ENCODE measurements around the gene LRR1.
A peak's percentile ranks its signal among the peaks of the same experiment; 100 is the strongest.

The LRR1 gene

GRCh38 chr14:49586673-49587460 lies 11.9 kb upstream of the LRR1 start:
- H3K4me3 ChIP-seq (ENCODE audit: low read depth, low read length): peak overlapping the region; percentile 37
- peak; percentile 61 for TF ChIP-seq CTCF (conservative IDR thresholded peaks at IDR 0.05; ENCODE audit: low read depth, low read length)
- DNase-seq (ENCODE audit: low read depth): peak; percentile 84

DNA sequence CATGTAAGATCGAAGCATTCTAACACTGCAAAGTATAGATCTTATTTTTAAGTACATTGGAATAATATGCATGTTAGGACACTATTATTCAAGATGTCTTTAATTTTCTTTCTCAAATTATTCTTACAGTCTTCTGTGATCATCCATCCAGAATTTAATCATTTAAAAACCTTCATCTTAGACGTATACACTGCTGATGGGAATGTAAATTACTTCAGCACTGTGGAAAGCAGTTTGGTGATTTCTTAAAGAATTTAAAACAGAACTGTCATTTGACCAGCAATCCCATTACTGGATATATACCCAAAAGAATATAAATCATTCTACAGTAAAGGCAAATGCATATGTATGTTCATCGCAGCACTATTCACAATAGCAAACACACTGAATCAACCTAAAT lies 9.4 kb upstream of the LRR1 start:
- DNase-seq (ENCODE audit: low read depth): no peak
- TF ChIP-seq CTCF (conservative IDR thresholded peaks at IDR 0.05; ENCODE audit: low read depth, low read length): no peak

DNA sequence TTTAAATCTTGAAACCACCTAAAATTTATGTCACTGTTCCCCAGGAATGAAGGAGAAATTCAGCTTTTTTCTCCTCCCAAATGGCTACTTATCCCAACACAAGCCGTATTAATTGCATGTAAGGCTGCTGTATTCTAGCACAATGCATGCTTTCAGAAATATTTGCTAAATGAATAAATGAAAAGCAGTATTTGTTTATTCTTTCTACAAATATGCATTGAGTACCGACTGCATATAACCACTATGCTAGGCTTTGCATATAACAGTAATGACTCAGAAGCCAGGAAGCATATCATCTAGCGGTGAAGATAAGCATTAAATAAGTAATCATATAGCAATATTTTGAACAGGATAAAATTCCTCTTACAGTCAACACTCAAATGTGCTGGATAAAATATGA lies 5.7 kb upstream of the LRR1 start:
- DNase-seq (ENCODE audit: low read depth): peak; percentile 75
- H3K4me3 ChIP-seq (ENCODE audit: low read depth, low read length): no peak overlapping the region
- no peak for TF ChIP-seq CTCF (conservative IDR thresholded peaks at IDR 0.05; ENCODE audit: low read depth, low read length)

More for the DNA sequence above, 9.4 kb upstream of the LRR1 start:
- H3K4me3 ChIP-seq (ENCODE audit: low read depth, low read length): no peak overlapping the region

- H3K4me3 ChIP-seq (ENCODE audit: low read depth, low read length): no peak overlapping the region
- peak; percentile 90 for DNase-seq (ENCODE audit: low read depth)
- no peak for TF ChIP-seq CTCF (conservative IDR thresholded peaks at IDR 0.05; ENCODE audit: low read depth, low read length)
Observed at GRCh38 chr14:49594347-49595091, 4.2 kb upstream of the LRR1 start.

GRCh38 chr14:49598189-49598484 lies 603 bp upstream of the LRR1 start:
- DNase-seq (ENCODE audit: low read depth): no peak
- peak overlapping the region; percentile 98 for H3K4me3 ChIP-seq (ENCODE audit: low read depth, low read length)
- no peak for TF ChIP-seq CTCF (conservative IDR thresholded peaks at IDR 0.05; ENCODE audit: low read depth, low read length)

DNA sequence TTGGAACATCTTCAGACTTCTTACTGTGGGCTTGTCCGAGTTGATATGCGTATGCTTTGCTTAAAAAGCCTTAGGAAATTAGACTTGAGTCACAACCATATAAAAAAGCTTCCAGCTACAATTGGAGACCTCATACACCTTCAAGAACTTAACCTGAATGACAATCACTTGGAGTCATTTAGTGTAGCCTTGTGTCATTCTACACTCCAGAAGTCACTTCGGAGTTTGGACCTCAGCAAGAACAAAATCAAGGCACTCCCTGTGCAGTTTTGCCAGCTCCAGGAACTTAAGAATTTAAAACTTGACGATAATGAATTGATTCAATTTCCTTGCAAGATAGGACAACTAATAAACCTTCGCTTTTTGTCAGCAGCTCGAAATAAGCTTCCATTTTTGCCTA lies 8.8 kb downstream of the LRR1 start:
- no peak overlapping the region for H3K4me3 ChIP-seq (ENCODE audit: low read depth, low read length)
- no peak for DNase-seq (ENCODE audit: low read depth)
- no peak for TF ChIP-seq CTCF (conservative IDR thresholded peaks at IDR 0.05; ENCODE audit: low read depth, low read length)

Measured in choroid plexus epithelial cell (primary cell).